GM19025 (cell line): Measurements from ENCODE around the gene MAPK8IP3.

ENCODE experiments used
- ATAC-seq: cut with Tn5 transposase; IDR thresholded peaks from one replicate; pipeline ENCODE4 v1.9.1; 2021; ENCODE audit warnings: mild to moderate bottlenecking, low read depth, moderate library complexity; ENCODE audit not compliant: unreplicated experiment

The MAPK8IP3 gene

DNA sequence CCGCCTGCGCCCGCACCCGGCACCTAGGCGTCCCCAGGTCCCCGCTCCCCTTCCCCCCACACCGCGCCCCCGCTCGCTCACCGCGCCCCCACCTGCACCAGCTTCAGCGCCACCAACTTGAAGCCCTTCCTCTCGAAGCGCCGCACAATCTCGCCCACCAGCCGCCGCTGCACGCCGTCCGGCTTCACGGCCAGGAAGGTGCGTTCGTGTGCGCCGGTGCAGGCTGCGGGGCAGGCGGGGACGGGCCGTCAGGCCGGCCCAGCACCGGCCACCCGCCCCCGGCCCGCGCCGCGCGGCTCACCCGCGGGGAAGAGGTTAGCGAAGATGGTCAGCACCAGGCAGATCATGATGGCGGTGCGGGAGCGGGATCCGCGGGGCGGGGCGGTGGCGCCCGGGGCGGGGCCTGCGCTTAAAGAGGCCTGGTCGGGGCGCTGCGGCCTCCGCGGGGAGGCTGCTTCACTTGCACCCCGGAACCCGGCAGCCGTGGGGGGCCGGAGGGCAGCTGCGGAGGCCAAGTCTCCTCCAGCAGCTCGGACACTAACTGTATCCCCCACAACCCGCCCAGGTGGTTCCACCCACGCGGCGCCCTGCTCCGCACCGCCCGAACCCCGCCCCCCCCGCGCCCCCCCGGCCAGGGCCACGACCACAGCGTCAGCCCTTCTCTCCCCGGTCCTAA, 65.3 kb downstream of the MAPK8IP3 start, which contains the start of gene NME3:
NME3 (minus strand) TSS at position 356 of the 676 bp plus-strand sequence; CDS start at position 347, 9 bp downstream.
- ATAC-seq = no peak

DNA sequence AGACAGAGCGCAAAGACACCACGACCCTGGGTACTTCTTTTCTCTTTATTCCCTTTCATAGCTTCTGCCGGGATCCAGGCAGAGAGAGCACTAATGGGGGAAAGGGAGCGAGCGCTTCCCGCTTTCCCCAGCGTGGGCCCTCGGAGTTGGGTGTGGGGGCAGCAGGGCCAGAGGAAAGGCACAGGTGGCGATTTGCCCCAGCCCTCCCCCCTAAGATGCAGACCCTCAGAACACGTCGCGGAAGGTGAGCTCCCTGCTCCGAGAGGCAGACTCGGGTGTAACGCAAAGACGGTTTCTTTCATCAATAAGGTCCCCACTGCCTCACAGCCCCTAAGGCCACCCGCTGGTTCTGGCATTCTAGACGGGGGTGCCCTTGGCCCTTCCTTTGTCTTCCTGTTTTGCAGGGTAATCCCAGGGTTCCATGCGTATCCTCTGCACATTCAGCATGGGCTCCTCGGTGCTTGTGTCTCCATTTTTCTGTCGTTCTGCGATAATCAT, 65.9 kb downstream of the MAPK8IP3 start:
- no peak for ATAC-seq

DNA sequence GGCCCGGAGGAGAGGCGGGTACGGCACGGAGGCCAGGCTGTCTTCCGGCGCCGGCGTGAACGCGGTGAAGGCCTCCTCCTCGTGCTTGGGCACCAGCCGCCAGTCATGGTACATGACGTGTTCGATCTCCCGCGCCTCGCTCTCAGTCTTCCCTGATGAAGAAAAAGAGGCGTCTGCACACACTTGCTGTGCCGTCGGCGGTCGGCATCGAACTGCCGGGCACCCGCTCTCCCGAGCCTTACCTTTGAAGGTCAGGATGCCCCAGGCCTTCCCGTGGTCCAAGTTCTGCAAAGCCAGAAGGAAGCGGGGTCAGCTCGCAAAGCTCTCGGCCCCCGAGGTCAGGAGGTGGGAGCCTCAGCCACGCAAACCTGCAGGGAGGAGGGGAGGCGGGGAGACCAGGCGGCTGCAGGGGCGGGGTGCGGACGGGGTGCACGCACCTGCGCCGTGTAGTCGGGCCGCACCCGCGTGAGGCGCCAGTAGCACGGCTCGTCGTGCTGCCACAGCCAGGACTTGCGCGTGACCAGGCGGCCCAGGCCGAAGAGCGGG, 66.4 kb downstream of the MAPK8IP3 start, which contains the start of gene EME2:
EME2 (plus strand) TSS at position 449 of the 546 bp plus-strand sequence. CDS start 418 bp downstream, outside the sequence.
- peak; percentile 5 for ATAC-seq

DNA sequence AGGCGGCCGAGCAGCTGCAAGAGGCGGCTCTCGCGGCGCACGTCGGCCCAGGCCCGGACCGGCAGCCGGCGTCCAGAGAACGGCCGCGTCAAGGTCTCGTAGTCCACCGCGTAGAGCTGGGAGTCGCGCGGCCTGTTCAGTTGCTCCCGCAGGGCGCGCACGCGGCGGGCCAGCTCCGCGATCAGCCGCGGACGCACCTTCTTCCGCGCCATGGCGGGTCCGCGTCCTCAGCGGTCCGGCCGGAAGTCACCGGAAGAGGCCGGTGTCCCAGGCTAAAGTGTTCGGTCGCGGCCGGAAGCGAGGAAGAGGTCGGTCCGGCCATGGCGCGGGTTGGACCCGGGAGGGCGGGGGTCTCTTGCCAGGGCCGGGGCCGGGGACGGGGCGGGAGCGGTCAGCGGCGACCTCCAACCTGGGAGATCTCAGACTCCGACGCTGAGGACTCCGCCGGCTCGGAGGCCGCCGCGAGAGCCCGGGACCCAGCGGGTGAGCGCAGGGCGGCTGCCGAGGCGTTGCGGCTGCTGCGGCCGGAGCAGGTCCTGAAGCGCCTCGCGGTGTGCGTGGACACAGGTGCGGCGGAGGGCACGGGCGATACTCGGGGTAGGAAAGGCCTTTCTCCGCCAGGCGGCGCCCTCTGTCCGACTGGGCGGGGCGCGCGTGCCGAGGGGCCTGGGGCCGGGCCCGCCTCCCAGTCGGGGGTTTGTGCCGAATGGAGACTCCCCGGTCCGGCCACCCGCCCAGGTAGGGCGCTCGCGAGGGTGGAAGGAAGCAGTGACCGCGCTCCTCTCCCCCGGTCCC, 67.1 kb downstream of the MAPK8IP3 start, which contains the start of gene MRPS34:
MRPS34 (minus strand) TSS at position 227 of the 795 bp plus-strand sequence; CDS start at position 212, 15 bp downstream.
- ATAC-seq = peak; percentile 41

DNA sequence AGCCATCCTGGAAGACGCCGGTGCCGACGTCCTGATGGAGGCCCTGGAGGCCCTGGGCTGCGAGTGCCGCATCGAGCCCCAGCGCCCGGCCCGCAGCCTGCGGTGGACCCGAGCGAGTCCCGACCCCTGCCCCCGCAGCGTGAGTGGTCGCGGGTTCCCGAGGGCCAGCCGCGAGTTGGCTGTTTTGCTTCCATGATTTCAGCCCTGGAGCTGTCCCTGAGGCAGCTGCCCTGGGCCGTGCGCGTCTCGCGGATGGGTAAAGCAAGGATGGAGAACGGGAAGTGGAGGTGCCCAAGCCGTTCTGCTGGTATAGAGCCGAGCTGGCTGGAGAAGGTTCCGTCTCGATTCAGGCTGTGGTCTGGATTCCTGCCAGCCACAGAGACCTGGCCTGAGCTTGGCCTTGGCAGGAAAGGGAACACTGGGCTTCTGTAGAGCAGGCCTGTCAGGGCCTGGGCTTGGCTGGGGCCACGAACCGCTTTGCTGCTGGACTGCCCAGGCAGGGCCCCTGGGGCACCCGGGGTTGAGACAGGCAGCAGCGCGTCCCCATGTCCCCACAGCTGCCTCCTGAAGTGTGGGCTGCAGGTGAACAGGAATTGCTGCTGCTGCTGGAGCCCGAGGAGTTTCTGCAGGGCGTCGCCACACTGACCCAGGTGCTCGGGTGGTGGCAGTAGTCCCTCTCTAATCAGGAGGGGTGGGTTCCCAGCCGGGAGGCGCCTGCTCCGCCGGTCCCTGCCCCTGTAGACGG, 67.9 kb downstream of the MAPK8IP3 start:
- no peak for ATAC-seq

DNA sequence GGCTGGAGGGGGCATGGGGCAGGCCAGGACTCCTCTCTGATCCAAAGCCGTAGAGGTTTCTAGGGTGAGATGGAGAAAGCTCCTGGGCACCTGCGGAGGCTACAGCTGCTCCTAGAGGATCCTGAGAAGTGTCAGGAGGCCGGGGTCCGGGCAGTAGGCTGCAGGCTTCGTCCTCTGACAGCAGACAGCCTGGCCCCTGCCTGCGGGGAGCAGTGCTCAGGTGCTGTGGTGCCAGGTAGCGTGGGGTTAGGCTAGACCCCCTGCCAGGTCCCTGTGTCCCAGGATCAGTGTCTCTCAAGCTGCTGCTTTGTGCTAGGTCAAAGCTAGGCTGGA, 68.4 kb downstream of the MAPK8IP3 start:
- ATAC-seq = no peak

DNA sequence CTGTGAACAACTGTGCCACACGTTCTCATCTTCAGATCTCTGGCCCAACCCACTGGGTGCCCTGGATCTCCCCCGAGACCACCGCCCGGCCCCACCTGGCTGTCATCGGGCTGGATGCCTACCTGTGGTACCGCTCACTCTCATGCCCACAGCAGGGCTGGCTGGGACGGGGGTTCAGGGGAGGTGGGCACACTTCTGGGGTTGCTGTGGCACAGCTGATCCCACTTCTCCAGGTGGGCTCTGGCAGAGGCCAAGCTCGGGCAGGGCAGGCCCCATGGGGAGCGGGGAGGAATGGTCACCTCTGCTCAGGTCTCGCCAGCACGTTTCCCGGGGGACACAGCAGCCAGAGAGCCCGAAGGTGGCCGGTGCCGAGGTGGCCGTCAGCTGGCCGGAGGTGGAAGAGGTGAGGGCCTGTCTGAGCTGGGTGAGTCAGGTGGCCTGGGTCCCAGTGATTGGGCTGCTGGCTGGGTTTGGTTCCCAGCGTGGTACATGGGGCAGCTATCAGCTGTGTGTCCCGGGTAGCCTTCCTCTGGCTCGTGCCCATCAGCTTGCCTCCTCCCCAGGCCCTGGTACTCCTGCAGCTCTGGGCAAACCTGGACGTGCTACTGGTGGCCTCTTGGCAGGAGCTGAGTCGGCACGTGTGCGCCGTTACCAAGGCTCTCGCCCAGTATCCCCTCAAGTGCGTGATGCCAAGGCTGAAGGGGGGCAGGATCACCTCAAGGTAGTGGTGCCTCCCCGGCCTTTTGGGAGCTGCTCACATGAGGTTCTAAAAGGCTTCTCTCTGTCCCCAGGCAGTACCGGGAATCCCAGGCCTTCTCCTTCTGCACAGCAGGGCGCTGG, 69.2 kb downstream of the MAPK8IP3 start:
- no peak for ATAC-seq

DNA sequence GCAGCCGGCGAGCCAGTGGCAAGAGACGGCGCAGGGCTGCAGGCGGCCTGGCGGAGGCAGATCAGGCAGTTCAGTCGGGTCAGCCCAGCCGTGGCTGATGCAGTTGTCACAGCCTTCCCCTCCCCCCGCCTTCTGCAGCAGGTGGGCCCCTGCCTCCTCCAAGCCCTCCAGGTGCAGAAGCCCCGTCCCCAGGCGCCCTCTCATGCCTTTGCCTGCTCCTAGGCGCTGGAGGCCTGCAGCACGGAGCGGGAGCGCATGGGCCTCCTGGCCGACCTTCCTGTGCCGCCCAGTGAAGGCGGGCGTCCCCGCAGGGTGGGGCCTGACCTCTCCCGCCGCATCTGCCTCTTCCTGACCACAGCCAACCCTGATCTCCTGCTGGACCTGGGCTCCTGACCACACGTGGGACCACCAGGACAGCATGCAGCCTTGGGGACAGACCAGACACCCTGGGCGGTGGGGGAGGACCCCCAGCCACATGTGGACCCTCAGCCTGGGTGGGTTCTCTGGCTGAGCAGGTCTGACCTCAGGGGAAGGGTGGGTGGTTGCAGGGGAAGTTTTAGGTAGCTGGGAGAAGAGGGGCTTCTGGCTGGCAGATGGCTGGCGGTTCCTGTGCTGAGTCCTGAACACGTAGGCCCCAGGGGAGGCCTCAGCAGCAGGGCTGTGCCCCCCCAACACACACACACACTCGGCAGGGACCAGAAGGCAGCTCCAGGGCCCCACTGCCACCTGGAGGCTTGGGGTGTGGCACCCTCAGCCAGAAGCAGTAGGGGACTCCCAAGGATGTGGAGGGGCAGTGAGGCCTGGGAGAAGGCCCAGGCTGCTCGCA, 70.1 kb downstream of the MAPK8IP3 start:
- no peak for ATAC-seq

DNA sequence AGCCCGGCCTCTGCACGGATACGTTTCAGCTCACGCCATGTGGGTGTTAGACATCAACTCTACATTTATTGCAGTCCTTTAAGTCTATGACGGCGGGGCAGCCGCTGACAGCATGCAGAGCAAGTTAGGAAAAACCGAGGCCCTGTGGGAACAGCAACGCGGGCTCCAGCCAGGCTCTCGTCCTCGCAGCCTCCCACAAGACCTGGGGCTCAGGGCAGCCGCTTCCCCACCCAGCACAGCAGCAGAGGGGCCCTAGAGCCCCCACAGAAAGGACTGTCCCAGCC, 70.6 kb downstream of the MAPK8IP3 start:
- ATAC-seq = no peak

DNA sequence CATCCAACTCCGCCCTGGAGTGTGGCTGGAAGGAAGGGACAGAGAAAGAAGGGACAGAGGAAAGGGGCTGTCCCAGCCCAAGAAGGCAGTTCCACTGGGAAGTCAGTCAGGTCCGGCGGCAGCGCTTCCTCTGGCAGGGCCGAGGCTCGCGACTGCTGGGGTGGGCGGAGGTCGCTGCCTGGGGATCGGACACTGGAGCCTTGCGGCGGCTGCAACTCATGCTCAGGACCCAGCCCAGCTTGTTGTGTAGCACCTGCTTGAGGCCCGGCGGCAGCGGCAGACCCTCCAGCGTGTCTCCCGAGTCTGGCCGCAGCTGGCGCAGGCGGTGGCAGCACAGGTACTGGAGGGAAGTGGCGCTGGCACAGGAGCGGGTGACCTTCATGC, 71.0 kb downstream of the MAPK8IP3 start:
- no peak for ATAC-seq

DNA sequence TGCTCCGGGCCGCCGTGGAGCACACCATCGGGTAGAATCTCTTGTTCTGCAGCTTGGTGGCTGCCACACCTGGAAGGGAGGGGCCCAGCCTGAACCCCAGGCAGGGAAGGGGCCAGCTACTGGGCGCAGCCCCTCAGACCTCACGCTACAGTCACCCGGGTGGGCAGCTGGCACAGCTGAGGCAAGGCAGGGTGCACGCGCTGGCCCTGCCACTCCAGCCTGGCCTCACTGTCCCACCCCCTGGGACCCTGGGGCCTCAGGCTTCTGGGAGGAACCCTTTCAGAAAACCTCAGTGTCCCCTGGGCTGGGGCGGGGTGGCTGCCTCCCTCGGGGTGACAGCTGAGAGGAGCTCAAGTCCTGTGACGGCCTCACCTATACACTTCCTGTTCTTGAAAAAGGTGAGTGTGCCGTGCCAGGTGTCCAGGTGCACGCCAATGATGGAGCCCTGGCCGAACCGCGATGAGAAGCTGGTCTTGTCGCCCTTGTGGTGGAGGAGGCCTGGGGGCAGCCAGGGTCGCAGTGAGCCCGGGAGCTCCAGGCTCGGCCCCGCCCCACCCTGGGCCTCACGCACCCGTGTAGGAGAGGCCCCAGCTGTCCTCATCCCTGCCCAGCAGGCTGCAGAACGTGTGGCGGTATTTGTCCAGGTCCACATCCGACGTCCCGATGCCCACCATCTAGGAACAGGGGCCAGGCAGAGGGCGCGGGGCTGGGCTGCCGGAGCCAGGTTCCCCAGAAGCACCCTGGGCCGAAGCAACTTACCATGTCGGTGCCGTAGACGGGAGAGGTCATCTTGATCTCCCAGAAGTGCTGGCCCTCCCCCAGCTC, 71.6 kb downstream of the MAPK8IP3 start:
- no peak for ATAC-seq

DNA sequence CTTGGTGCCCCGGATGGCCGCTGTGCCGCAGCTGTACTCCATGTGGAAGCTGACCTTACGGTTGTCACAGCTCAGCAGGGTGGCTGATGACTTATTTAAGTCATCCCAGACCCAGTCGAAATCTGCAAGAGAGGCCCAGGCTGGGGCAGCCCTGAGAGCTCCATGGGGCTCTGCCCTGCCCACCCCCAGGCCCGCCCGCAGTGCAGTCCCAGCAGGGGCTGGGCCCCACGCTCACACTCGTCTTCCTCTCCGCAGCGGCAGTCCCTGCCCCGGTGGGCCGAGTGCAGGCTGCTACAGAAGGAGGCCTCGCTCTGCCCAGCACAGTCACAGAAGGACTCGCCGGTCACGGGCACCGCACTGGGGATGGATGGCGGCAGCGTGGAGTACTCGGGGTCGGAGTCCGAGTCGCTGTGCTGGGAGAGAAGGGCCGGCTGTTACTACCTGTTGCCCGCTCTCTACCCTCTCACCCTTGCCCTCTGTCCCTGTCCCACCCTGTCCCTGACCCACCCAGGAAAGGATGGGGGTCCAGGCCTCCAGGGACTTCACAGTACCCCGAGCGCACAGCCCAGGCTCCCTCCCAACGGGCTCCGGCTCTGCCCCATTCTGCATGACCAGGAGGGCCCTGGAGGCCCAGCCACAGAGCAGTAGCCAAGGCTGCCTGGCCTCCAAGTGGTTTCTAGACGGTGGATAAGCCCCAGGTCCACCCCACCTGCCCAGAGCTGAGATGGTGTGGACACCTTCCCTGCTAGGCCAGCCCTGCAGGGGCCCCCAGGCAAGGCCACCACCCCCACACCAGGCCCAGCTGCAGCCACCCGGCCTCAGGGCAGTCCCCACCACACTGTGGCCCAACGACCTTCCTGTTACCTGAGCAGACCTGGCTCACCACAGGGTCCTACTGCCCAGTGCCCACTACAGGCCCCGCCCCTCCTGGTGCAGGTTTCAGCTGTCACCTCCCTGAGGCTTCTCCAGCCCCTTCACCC, 72.5 kb downstream of the MAPK8IP3 start:
- no peak for ATAC-seq

DNA sequence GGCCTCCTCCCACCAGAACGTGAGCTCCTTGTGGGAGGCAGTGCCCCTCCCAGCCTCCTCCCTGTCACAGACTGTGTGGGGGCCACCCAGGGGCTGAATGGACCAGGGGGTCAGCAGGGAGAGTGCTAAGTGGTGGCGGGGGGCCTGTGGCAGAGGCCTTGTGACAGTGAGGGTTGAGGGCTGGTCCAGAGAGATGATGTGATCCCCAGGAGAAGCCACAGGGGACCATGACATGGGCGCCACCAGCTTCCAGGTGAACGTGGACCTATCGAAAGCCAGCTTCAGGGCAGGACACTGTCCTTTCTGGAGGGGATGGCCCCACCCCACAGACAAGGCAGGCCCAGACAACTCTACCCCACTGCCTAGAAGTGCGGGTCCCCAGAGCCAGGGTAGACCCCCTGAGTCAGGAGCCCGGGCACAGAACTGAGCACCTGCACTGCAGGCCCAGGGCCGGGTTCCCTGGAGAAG, 73.3 kb downstream of the MAPK8IP3 start:
- ATAC-seq = no peak

DNA sequence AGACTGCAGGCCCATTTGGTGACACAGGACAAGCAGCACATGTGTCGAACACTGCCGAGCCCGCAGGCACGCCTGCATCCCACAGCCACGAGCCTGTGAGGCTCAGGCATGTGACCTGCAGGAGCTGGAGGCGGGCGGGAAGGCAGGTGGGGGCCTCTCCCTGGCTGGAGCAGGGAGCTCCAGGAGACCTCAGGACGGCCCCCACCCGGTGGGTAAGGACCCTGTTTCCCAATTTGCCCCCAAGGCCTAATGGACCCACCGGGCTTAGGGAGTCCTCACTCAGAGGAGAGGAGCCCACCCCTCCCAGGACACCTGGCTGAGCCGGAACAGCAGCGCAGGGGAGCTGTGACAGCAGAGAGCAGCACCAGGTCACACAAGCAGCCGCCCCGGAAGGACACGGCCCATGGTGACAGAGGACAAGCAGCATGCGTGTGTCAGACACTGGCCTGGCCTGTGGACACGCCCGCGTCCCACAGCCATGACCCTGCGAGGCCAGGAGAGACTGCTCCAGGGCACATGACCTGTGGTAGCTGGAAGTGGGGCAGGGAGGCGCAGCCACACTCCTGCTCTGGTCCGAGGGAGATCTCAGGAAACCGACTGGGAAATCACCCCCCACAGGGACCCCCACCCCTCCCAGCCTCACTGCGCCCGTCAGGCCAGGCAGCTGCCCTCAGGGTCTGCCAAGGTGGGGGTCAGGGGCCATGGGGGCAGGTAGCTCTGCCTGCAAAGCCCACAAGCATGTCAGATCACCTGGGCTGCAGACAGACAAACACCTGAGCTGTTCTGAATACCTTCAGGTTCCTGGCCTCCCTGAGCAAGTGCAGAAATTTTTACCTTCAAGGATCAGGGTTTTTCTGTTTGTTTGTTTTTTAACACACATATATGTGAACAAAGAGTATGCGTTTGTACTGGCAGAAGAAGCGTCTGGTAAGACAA, 74.0 kb downstream of the MAPK8IP3 start:
- ATAC-seq = no peak

DNA sequence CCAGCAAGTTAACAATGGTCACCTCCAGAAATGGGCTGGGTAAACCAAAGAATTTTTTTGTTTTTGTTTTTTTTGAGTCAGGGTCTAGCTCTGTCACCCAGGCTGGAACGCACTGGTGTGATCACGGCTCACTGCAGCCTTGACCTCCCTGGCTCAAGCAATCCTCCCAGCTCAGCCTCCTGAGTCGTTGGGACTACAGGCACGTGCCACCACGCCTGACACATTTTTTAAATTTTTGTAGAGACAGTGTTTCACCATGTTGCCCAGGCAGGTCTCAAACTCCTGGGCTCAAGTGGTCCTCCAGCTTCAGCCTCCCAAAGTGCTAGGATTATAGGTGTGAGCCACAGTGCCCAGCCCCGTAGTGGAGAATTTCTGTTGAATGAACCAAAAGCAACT, 74.7 kb downstream of the MAPK8IP3 start:
- no peak for ATAC-seq

DNA sequence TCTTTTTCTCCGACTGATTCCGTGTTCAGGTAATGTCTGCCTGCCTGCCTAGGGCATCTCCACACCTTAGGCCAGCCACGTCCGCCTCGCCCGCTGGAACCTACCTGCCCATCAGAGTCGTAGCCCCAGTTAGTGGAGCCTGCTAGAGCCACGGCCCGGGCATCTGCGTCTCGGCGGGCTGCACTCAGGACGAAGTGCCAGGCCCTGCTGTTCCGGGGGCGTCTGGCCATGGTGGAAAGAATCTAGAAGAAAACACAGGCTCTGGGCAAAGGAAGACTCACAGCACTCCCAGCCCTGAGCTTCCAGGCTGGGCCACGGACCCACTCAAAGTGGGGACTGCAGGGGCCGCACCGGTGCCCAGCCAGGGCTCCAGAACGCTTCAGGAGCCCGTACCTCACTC, 75.3 kb downstream of the MAPK8IP3 start:
- no peak for ATAC-seq
